HG03442 (cell line): ENCODE results near the gene MBD4.

ENCODE experiments used
- ATAC-seq: cut with Tn5 transposase; IDR thresholded peaks from one replicate; pipeline ENCODE4 v1.9.1; 2021; ENCODE audit warnings: mild to moderate bottlenecking, moderate library complexity; ENCODE audit not compliant: unreplicated experiment

Gene MBD4

DNA sequence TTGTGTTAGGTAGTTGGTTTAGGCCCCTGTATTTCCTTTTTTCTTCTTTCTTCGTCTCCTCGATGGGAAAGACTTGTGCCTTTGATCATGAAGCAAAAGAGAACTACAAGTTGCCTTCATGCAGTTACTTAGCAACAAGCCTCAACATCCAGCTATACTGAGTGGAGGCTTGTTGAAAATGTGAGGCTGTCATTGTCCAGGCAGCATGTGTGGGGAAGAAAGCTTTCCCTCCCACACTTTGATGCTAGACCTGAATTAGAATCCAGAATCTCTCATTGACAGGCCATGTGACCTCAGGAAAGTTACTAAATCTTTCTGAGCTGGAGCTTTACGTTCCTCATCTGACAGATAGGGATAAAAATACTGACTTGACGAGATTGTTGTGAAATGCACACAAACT lies 24.0 kb upstream of the MBD4 start:
- no peak for ATAC-seq

DNA sequence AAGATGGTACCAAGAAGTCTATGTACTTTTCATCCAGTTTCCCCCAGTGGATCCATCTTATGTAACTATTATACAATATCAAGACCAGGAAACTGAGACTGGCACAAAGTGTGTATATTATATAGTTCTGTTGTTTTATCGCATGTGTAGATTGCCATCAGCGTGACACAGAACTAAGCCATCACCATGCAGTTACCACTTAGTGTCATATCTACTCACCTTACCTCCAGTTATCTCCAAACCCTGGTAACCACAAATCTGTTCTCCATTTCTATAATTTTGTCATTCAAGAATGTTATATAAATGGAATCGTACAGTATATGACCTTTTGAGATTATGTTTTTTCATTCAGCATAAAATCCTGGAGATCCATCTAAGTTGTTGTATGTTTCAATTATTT lies 23.3 kb upstream of the MBD4 start:
- no peak for ATAC-seq

DNA sequence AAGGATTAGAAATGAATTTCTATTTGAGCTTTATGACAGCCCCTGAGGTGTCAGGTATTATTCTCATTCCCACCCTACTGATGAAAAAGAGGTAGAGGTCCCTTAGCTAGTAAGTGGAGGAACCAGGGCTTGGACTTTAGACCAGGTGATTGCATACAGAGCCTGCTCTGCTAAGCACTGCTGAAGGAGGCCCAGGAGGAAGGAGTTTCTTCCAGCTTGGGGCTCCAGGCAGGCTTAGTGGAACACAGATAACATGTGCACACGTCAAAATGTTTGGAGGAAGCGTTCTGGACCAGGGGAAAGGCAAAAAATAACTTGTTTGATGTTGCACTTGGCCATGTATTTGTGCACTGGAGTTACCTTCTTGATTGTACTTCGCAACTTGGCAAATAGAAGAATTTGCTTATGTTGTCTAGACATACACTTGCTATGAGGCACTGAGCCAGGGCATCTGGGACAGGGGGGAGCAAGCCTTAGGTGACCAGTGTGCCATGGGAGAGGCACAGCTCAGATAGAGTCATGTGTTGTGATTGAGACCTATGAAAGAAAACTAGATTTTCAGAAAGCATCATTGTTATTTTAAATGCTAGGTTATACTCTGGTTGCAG lies 22.7 kb upstream of the MBD4 start:
- ATAC-seq = no peak

DNA sequence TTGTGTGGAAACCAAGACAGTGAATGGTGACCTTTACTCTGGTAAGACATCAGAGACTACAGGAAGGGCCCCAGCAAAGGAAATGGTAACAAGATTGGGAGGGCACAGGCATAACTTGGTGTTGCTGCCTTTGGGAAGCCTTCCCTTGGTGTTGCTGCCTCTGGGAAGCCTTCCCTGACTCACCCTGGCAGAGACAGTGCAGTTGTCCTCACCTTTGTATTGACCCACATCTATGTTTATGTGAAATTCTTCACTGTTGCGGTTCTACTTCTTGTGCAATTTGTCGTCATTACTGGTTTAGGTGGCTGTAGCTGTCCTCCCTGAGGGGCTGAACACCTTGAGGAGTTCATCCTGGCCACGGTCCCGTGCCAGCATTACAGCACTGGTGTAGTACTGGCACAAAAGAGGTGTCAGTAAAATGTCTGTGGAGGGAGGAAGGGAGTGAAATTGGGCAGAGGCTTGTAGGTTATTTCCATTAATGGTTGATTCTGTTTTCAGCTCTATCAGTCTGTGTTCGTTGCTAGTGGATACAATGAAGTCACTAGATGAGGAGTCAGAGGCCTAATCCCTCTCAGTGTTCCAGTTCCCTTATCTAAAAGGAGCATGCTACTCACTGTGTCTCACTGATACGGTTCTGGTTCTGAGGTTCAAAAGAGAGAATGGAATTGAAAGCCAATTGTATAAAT lies 21.9 kb upstream of the MBD4 start:
- no peak for ATAC-seq

DNA sequence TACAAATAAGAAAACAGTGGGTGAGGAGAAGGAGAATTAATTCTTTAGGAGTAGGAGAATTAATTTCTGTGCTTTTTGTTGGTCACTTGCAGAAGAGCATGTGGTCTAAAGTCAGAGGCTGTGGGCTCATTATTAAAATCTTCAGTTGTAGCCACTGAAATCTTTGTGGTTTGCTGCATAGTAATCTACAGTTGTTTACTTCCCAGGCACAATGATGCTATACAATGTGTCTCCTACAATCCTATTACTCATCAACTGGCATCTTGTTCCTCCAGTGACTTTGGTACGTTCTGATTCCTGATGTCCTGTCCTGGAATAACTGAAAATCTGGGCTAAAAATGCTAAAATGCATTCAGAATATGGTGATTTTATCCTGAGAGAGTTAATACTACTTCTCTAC lies 21.3 kb upstream of the MBD4 start:
- peak; percentile 60 for ATAC-seq

DNA sequence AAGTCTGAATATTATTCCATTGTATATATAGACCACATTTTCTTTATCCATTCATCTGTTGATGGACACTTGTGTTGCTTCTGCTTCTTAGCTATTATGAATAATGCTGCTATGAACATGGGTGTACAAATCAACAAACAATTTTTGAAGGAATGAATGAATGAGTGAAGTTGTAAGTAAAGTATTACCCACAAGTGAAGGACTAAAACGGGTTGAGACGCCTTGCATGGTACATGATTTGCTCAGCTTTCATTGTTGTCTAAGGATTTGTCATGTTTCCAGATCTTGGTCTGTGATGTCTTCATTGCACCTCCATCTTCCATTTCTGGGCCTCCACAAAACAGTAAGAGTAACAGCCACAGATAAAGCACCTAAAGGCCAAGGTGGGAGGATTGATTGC lies 20.8 kb upstream of the MBD4 start:
- no peak for ATAC-seq

DNA sequence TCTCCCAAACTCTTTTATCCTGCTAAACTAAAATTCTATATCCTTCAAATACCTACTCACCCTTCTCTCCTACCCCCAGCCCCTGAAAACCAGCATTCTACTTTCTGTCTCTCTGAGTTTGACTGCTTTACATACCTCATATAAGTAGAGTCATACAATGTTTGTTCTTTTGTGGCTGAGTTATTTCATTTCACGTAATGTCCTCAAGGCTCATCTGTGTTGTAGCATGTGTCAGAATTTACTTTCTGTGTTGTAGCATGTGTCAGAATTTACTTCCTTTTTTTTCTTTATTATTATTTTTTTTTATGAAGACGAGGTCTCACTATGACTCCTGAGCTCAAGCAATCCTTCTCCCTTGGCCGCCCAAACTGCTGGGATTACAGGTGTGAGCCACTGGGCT lies 20.4 kb upstream of the MBD4 start:
- ATAC-seq = no peak

DNA sequence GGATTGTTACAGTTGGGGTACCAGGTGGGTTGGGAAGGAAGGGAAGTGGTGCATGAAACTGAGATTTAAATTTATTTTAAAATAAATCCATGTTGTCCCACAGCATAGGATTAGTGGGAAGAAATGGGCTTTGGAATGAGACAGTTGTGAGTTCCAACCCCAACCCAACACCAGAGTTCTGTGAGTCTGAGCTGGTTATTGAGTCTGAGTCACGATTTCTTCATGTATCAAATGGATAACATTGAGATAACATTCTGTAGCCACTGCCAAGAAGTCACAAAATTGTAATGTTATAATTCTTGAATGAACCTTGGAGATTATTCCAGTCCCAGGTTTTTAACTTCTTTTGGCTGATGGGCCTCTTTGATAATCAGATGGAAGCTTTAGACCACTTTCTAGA lies 14.0 kb upstream of the MBD4 start:
- ATAC-seq = no peak

DNA sequence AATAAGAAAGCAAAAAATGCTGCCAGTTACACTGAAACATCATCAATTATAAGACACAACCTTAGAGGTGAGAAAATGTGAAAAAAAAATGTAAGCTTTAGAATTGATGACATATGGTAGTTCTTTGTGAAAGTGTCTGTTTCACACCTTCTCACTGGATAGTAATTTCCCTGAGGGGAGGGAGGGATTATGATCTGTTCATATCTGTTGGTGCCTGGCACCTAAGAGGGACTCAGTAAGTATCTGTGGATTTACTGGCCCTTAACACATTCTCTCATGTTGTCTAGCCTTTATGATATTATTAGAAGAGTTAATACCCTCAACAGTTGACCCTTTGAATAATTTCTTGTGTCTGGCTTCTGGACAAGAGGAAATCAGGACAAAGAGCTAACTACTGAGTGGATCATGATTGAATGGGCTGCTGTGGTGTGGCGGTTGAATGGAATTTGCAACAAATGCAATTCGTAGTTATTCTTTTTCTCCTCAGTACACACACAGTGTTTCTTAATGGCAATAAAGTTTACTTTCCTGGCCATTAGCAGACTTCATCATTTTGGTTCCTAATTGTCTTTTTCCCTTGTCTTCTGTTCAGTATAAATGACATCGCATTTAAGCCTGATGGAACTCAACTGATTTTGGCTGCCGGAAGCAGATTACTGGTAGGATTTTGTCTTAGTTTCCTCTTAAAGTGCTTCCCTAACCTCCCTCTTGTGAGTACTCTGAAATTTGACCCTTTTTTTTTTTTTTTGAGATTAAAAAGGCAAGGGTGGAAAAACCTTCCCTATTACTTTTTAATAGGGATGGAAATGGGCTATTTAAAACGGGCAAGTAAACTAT lies 9.7 kb upstream of the MBD4 start:
- no peak for ATAC-seq

DNA sequence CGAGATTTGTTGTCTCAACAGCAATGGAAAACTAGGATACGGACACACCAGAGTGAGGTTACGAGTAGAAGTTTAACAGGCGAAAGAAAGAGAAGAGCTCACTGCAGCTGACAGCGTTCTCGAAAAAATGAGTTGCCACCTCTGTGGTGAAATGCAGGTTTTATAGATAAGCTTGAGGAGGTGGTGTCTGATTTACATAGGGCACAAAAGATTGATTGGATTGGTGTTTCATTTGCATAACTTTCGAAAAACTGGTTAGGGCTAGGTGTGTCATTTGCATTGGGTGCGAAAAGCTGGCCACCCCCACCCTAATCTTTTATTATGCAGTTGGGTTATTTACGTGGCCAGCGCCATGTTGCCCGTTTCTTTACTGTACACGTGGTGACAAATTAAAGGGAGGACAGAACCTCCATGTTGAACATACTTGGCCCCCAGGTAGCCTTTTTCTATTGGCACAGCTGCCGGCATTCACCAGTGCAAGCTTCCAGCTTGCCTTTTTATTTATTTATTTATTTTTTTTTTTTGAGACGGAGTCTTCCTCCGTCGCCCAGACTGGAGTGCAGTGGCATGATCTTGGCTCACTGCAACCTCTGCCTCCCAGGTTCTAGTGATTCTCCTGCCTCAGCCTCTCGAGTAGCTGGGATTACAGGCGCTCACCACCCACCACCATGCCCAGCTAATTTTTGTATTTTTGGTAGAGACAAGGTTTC lies 8.6 kb upstream of the MBD4 start:
- ATAC-seq = no peak

DNA sequence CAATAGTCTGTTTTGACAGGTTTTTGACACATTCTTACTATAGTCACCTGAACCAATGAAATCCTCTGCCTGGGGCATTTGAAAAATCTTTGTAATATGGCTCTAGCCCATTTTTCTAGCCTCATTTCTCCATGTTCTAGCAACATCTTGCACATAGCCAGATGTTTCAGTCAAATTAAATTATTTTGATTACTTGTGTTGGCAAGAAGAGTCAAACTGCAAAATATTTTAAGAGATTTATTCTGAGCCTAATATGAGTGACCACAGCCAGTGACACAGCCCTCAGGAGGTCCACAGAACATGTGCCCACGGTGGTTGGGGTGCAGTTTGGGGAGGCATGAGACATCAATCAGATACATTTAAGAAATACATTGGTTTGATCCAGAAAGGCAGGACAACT lies 7.2 kb upstream of the MBD4 start:
- ATAC-seq = no peak

DNA sequence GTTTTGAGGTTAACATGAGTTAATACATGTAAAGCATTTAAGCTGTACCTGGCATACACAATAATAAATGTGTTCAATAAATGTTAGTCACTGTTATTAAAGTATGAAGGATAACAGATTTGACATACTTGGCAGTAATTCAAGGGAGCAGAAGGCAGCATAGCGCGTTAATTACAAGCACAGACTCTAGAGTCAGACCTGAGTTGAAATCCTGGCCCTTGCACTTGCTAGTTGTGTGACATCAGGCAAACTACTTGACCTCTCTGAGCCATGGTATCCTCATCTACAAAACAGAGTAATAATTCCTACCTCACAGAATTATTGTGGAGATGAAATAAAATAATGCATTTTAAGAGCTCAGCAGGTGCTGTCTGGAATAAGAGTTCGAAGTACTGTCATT lies 5.7 kb upstream of the MBD4 start:
- ATAC-seq = no peak

DNA sequence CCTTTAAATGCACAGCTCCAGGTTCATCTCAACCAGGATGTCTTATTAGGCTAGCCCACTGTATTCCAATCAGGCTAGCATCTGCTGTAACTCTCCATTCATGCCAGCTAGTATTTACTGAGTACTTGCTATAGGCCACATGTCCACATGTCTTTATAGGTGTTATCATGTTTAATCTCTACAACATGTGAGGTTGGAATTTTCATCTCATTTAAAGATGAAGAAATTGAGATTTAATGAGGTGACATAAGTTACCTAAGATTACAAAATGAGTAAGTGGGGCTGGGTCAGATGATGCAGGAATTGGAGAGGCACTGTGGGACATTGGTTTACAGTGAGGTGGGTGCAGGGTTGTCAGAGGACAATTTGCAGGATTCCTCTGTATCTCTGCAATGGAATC lies 3.2 kb upstream of the MBD4 start:
- no peak for ATAC-seq

DNA sequence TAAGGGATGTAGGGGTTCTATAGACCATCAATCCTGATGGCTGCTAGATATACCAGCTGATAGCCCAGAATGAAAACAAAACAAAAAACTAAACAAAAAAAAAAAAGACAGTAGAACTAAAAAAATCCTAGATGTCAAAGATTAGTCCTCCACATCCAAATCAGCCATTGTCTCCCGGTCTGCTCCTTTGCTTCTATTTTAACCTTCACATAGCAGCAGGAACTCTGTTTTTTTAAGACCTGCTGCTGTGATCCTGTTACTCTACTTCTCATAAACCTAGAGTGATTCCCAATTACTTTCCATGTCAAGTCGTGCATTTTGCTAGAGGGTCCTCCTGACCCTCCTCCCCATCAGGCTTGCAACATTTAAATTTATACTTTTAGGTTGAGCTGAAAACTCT lies 2.7 kb upstream of the MBD4 start:
- ATAC-seq = no peak

DNA sequence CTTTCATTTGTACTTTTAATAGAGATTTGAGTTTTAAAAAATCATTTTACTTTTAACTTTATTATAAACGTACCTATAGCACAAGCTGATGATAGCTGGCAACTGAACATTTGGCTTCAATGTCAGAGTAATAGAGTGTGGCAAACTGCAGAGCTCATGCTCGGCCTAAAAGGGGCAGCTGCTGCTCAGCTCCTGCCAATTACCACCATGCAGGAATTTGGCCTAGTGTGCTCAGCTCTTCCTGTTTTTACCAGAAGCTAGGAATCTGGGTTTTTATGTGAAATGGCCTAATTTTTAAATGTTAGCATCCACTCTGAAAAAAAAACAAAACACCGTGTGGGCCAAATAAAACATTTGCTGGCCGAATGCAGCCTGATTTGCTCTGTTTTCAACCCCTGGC lies 2.0 kb upstream of the MBD4 start:
- no peak for ATAC-seq

DNA sequence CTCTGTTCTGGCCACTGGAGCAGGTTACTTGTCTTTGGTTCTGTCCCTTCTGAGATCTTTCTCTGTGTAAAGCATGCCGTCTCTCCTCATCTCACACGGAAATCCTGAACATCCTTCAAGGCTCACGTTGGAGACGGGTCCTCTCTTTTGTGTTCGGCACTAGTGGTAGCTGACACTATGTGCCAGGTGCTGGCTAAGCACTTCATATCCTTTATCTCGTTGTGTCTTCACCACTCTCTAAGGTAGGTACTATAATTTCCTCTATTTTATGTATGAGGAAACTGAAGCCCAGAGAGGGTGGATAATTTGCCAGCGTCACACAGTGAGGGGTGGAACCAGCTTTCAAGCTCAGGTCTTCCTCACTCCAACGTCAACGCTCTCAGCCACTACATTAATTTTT lies 1.5 kb upstream of the MBD4 start:
- ATAC-seq = no peak

DNA sequence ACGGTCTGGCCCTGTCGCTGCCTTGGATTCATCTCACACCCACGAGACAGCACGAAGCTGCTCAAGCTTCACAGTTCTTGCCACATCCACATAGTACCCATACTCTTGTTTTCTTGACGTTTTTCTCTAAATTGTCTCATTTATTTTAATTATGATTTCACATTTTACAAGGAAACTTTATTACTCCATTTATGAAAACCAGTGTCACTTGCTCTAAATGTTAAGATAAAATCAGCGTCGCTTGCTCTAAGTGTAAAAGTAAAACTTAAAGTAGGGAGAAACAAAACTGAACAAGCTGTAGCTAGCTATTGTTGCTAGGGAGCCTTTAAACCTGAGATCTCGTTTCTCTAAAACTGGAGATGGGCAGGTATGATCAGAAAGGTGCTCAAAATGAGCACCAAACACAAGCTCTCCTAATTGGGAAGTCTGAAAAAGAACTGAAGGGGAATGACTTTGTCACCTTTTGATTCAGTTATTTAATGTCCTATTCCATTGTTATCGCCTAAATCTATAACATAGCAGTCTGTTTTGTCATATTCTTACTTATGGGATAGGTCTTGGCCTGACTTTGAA lies 956 bp upstream of the MBD4 start:
- no peak for ATAC-seq

DNA sequence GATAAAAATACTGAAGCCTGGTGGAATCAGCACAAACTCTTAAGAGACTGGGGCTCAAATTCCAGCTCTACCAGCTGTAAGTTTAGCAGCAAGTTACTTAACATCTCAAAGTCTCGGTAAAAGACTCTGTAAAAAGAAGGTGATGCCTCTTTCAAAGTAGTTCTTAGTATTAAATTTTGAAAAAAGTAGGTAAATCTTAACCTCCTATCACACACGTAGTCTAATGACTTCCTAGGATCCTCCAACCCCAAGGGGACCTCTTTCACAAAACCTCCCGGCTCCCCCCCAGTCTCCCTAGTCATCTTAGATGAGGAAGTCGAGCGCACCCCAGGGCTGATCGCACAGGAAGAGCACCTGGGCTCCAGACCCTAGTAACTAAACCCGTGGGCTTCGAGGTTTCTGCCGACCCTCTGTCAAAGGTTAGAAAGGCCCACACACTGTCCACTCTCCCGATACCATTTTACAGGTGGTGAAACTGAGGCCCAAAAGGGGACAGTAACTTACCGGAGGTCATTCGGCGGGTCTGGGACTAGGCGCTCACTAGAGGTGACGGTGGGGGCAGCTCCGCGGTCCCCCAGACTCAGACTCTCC lies 427 bp downstream of the MBD4 start:
- peak; percentile 7 for ATAC-seq

DNA sequence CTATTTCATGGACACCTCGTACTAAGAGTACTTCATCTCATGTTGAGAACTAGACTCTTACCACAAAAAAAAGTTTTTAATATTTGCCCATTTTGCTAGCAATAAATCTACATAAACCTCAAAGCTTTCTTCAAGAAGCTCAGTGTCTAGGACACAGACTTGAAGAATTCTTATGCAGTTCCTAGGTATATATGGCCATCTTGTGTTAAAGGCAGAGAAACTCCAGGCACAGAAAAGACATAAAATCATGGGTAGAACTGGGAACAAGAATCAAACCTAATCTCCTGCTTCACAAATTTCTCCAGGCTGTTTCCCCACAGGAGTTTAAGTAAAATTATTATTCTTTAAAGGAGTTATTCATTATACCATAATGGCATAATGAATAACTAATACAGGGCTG lies 4.4 kb downstream of the MBD4 start:
- ATAC-seq = no peak

DNA sequence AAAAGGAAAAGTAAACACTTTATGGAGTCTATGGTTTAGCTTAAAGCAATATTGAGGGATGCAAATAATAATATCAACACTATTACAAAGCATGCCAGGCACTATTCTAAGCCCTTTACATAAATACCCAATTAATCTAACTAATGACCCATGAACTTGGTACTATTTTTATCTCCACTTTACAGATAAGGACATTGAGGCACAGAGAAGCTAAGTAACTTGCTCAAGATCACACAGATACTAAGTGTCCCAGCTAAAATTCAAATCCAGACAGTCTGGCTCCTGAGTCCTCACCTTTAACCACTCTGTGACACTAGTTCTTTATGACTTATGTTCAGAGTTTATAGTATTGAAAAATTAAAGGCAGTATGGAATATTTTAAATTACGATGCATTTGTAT lies 5.6 kb downstream of the MBD4 start:
- no peak for ATAC-seq

DNA sequence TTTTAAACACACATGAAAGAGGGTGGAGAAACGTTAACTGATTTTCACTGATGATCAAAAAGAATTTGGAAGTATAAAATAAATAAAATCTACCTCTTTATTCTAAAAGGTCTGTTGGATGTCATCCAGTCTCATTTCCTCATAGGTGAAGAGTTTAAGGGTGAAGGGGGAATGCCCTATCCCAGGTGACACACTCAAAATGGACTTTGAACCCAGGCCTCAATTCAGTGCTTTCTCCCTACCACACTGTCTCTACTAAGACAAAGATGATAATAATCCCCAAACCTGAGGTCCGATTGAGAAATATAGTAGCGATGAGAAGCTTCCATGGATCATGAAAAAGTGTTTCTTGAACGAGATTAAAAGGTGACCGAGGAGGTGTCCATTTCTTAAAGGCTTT lies 6.2 kb downstream of the MBD4 start:
- no peak for ATAC-seq
